Neural progenitor cell (in vitro differentiated cells): ENCODE data around the gene KDM3B. TPM values are rescaled to one million over a fixed set of nuclear protein-coding genes. Genes with fewer than 3 reads are reported as not detected.

Source experiments
- DNase-seq: peaks from one replicate; pipeline ENCODE4 v3.0.0-alpha.2; 2016; ENCODE audit warnings: low spot score
- H2AFZ ChIP-seq: fragments of 200-600 bp; sonication (generic); replicated peaks from 2 replicates; pipeline ENCODE4 v1.6.1; 2016; ENCODE audit warnings: antibody characterized with exemption
- H3F3A ChIP-seq: fragments of 200-600 bp; sonication (generic); 2 replicates; pipeline ENCODE4 v1.6.1; 2016; ENCODE audit warnings: antibody characterized with exemption, low read depth
- H3K27ac ChIP-seq: fragments of 200-600 bp; sonication (generic); 2 replicates; pipeline ENCODE4 v1.5.1; 2016; ENCODE audit warnings: mild to moderate bottlenecking
- H3K27me3 ChIP-seq: fragments of 200-600 bp; sonication (generic); 2 replicates; pipeline ENCODE4 v1.6.1; 2016; ENCODE audit warnings: mild to moderate bottlenecking, moderate library complexity
- H3K36me3 ChIP-seq: fragments of 200-600 bp; sonication (generic); 2 replicates; pipeline ENCODE4 v1.5.1; 2016
- H3K4me1 ChIP-seq: fragments of 200-600 bp; sonication (generic); 2 replicates; pipeline ENCODE4 v1.6.1; 2016; ENCODE audit warnings: mixed run types
- H3K4me2 ChIP-seq: fragments of 200-600 bp; sonication (generic); 2 replicates; pipeline ENCODE4 v1.6.1; 2016
- H3K4me3 ChIP-seq: fragments of 200-600 bp; sonication (generic); 2 replicates; pipeline ENCODE4 v1.5.1; 2016
- H3K79me2 ChIP-seq: fragments of 200-600 bp; sonication (generic); 2 replicates; pipeline ENCODE4 v1.6.1; 2016; ENCODE audit warnings: low read depth
- H3K9ac ChIP-seq: fragments of 200-600 bp; sonication (generic); 2 replicates; pipeline ENCODE4 v1.6.1; 2016
- H3K9me3 ChIP-seq: fragments of 200-600 bp; sonication (generic); 2 replicates; pipeline ENCODE4 v1.5.1; 2016; ENCODE audit warnings: low read depth
- H4K20me1 ChIP-seq: fragments of 200-600 bp; sonication (generic); 2 replicates; pipeline ENCODE4 v1.6.1; 2016; ENCODE audit warnings: low read depth
- H3K27ac Mint-ChIP-seq: 3 replicates; pipeline ENCODE4 v1.8.0; 2021; ENCODE audit warnings: mixed read lengths
- H3K27me3 Mint-ChIP-seq: 2 replicates; pipeline ENCODE4 v1.8.0; 2022; ENCODE audit warnings: low read depth, mild to moderate bottlenecking, inconsistent platforms, moderate library complexity, mixed read lengths; ENCODE audit not compliant: insufficient read depth
- H3K36me3 Mint-ChIP-seq: 3 replicates; pipeline ENCODE4 v1.8.0; 2021; ENCODE audit warnings: mixed read lengths
- H3K4me1 Mint-ChIP-seq: 3 replicates; pipeline ENCODE4 v1.8.0; 2021; ENCODE audit warnings: mixed read lengths
- H3K4me3 Mint-ChIP-seq: 3 replicates; pipeline ENCODE4 v1.8.0; 2021; ENCODE audit warnings: mild to moderate bottlenecking, moderate library complexity, mixed read lengths
- H3K9me3 Mint-ChIP-seq: 3 replicates; pipeline ENCODE4 v1.8.0; 2020; ENCODE audit warnings: mixed read lengths
- EZH2 ChIP-seq: fragments of 200-600 bp; sonication (generic); IDR thresholded peaks from 2 replicates; pipeline ENCODE4 v1.6.1; 2017; ENCODE audit warnings: antibody characterized with exemption, mild to moderate bottlenecking, moderate library complexity
- EZH2phosphoT487 ChIP-seq: fragments of 200-600 bp; sonication (generic); IDR thresholded peaks from 2 replicates; pipeline ENCODE4 v1.6.1; 2017; ENCODE audit warnings: antibody characterized with exemption
- total RNA-seq: library from RNA; depleted of rRNA; stranded (reverse); fragments of >200 nt; gene quantifications from 2 replicates; pipeline ENCODE4 v1.2.3, GENCODE V29; 2015; ENCODE audit warnings: low replicate concordance
- TF ChIP-seq, protein P1 (sequence below): fragments of 200-600 bp; sonication (generic); IDR thresholded peaks from 2 replicates; pipeline ENCODE4 v1.5.1; 2017; ENCODE audit warnings: antibody characterized with exemption, mild to moderate bottlenecking

Gene KDM3B
- total RNA-seq, 1 donor from 2014 or later = 136 TPM

GRCh38 chr5:138339464-138339863 is 13.0 kb upstream of the KDM3B start:
- Mint-ChIP-seq H3K27ac (peak overlapping the region; percentile 98), H3K4me1 (peaks cover 28% of the 10 kb centered on the region), H3K9me3 (no peaks in the 10 kb centered on the region), H3K4me3 (peak overlapping the region; percentile 98), H3K36me3 (peaks cover 16% of the 10 kb centered on the region), H3K27me3 (peaks cover 7% of the 10 kb centered on the region)
- Histone ChIP-seq H3K27ac (peak overlapping the region; percentile 100), H3K9me3 (no peaks in the 10 kb centered on the region), H2AFZ (no peak overlapping the region), H3K4me3 (peak overlapping the region; percentile 84), H4K20me1 (peaks cover 35% of the 10 kb centered on the region), H3K79me2 (peaks cover 63% of the 10 kb centered on the region), H3K36me3 (no peaks in the 10 kb centered on the region), H3K9ac (peak overlapping the region; percentile 100), H3K4me1 (peaks cover 24% of the 10 kb centered on the region), H3K27me3 (no peaks in the 10 kb centered on the region), H3K4me2 (peak overlapping the region; percentile 97), H3F3A (peaks cover 19% of the 10 kb centered on the region)
- peak; percentile 20 for DNase-seq
- no peak for TF ChIP-seq EZH2
- TF ChIP-seq, protein P1, sequence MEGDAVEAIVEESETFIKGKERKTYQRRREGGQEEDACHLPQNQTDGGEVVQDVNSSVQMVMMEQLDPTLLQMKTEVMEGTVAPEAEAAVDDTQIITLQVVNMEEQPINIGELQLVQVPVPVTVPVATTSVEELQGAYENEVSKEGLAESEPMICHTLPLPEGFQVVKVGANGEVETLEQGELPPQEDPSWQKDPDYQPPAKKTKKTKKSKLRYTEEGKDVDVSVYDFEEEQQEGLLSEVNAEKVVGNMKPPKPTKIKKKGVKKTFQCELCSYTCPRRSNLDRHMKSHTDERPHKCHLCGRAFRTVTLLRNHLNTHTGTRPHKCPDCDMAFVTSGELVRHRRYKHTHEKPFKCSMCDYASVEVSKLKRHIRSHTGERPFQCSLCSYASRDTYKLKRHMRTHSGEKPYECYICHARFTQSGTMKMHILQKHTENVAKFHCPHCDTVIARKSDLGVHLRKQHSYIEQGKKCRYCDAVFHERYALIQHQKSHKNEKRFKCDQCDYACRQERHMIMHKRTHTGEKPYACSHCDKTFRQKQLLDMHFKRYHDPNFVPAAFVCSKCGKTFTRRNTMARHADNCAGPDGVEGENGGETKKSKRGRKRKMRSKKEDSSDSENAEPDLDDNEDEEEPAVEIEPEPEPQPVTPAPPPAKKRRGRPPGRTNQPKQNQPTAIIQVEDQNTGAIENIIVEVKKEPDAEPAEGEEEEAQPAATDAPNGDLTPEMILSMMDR = no peak
- TF ChIP-seq EZH2phosphoT487 = no peak

- Histone ChIP-seq H3K4me2 (peak overlapping the region; percentile 97), H3K36me3 (no peaks in the 10 kb centered on the region), H3K27me3 (no peaks in the 10 kb centered on the region), H3K79me2 (peaks cover 68% of the 10 kb centered on the region), H2AFZ (no peak overlapping the region), H3K9me3 (no peaks in the 10 kb centered on the region), H3K9ac (peak overlapping the region; percentile 100), H3K27ac (no peak overlapping the region), H3K4me1 (peaks cover 24% of the 10 kb centered on the region), H3K4me3 (peak overlapping the region; percentile 84), H4K20me1 (peaks cover 39% of the 10 kb centered on the region), H3F3A (peaks cover 19% of the 10 kb centered on the region)
- no peak for DNase-seq
- Mint-ChIP-seq H3K36me3 (peaks cover 19% of the 10 kb centered on the region), H3K4me3 (peak overlapping the region; percentile 98), H3K27me3 (peaks cover 7% of the 10 kb centered on the region), H3K9me3 (no peaks in the 10 kb centered on the region), H3K4me1 (peaks cover 28% of the 10 kb centered on the region), H3K27ac (peak overlapping the region; percentile 87)
- TF ChIP-seq EZH2 (no peak), EZH2phosphoT487 (no peak)
- TF ChIP-seq, protein P1 = no peak
These were observed 12.5 kb upstream of the KDM3B start for GRCh38 chr5:138340008-138340407.

DNA sequence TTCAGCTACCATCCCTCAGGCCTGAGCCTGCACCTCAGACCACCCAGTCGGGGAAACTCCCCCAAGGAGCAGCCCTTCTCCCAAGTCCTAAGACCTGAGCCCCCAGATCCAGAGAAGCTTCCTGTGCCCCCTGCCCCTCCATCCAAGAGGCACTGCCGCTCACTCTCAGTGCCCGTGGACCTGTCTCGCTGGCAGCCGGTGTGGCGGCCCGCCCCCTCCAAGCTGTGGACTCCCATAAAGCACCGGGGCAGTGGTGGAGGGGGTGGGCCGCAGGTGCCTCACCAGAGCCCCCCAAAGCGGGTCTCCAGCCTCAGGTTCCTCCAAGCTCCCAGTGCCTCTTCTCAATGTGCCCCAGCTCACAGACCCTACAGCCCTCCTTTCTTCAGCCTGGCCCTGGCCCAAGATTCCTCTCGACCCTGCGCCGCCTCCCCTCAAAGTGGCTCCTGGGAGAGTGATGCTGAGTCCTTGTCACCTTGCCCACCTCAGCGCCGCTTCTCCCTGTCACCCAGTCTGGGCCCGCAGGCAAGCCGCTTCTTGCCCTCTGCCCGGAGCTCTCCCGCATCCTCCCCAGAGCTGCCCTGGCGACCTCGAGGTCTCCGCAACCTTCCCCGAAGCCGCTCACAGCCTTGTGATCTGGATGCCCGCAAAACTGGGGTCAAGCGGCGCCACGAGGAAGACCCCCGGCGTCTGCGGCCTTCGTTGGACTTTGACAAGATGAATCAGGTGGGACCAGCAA is 7.4 kb upstream of the KDM3B start:
- peaks cover 6% of the 10 kb centered on the region for H3K36me3 ChIP-seq
- no peaks in the 10 kb centered on the region for H3K27me3 ChIP-seq
- no peak overlapping the region for H3K27ac ChIP-seq
- peaks cover 49% of the 10 kb centered on the region for H3K79me2 ChIP-seq
- TF ChIP-seq EZH2 = no peak
- H3K36me3 Mint-ChIP-seq = peaks cover 47% of the 10 kb centered on the region
- no peak overlapping the region for H3K9ac ChIP-seq
- H2AFZ ChIP-seq = no peak overlapping the region
- peaks cover 33% of the 10 kb centered on the region for H4K20me1 ChIP-seq
- H3K27ac Mint-ChIP-seq = no peak overlapping the region
- no peak overlapping the region for H3K4me2 ChIP-seq
- H3K4me3 ChIP-seq = no peak overlapping the region
- no peak overlapping the region for H3K4me3 Mint-ChIP-seq
- H3K27me3 Mint-ChIP-seq = peaks cover 2% of the 10 kb centered on the region
- H3K9me3 ChIP-seq = no peaks in the 10 kb centered on the region
- H3K9me3 Mint-ChIP-seq = no peaks in the 10 kb centered on the region
- DNase-seq = no peak
- peaks cover 8% of the 10 kb centered on the region for H3K4me1 ChIP-seq
- peaks cover 8% of the 10 kb centered on the region for H3K4me1 Mint-ChIP-seq
- H3F3A ChIP-seq = peaks cover 13% of the 10 kb centered on the region

DNA sequence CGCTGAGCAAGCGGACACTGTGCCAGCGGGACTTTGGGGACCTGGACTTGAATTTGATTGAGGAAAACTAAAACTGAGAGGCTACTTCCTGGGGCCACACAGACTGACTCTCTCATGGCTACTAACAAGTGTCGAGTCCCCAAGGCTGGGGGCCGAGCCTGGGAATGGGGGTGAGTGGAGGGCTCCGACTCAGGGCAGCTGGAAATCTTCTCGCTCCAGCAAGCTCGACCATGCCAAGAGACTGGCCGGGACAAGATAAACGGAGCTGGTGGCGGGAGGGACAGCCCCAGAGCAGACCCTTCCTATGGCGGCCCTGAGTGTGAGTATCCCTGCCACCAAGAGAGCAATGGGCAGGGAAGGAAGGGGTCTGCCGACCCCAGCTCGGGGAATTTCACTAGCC is 5.6 kb upstream of the KDM3B start:
- Mint-ChIP-seq H3K27me3 (peaks cover 2% of the 10 kb centered on the region), H3K4me3 (no peak overlapping the region), H3K4me1 (no peaks in the 10 kb centered on the region), H3K27ac (no peak overlapping the region), H3K9me3 (peaks cover 6% of the 10 kb centered on the region), H3K36me3 (peaks cover 48% of the 10 kb centered on the region)
- no peak overlapping the region for H2AFZ ChIP-seq
- no peak overlapping the region for H3K4me2 ChIP-seq
- H3K4me3 ChIP-seq = no peak overlapping the region
- no peaks in the 10 kb centered on the region for H3K9me3 ChIP-seq
- H3K9ac ChIP-seq = no peak overlapping the region
- no peaks in the 10 kb centered on the region for H3K4me1 ChIP-seq
- peaks cover 31% of the 10 kb centered on the region for H3F3A ChIP-seq
- TF ChIP-seq EZH2phosphoT487 = no peak
- no peak for TF ChIP-seq EZH2
- peaks cover 30% of the 10 kb centered on the region for H3K79me2 ChIP-seq
- DNase-seq = no peak
- peaks cover 6% of the 10 kb centered on the region for H3K36me3 ChIP-seq
- H3K27me3 ChIP-seq = no peaks in the 10 kb centered on the region
- no peak overlapping the region for H3K27ac ChIP-seq
- H4K20me1 ChIP-seq = peaks cover 19% of the 10 kb centered on the region
